Aorta (tissue), 5 donors: Measurements from ENCODE around the gene OR6F1. TPM values are rescaled to one million over a fixed set of nuclear protein-coding genes. Genes with fewer than 3 reads are reported as not detected.
"Not testable (repeated sequence)": the region's sequence is repeated elsewhere in the genome, so short reads cannot be mapped to it uniquely, and the experiment has no call there.

Source experiments
- ATAC-seq: fragments of 200-7000 bp; cut with Tn5 transposase; one replicate; pipeline ENCODE4 v1.9.1; 2022; ENCODE audit warnings: moderate library complexity; ENCODE audit not compliant: low FRiP score
- DNase-seq, 2 donors: peaks; one replicate each; pipeline ENCODE4 v3.0.0-alpha.2; 2020
- H3K27ac ChIP-seq, 2 donors: one replicate each; pipeline ENCODE4 v1.5.1; 2013; ENCODE audit warnings: low read length in 2 of 2, mild to moderate bottlenecking in 2 of 2, moderate library complexity in 2 of 2, control low read depth in 1 of 2, inconsistent platforms in 1 of 2, low read depth in 1 of 2
- H3K27me3 ChIP-seq, 2 donors: one replicate each; pipeline ENCODE4 v1.6.1; 2013; ENCODE audit warnings: control low read depth in 1 of 2, low read length in 1 of 2, mild to moderate bottlenecking in 1 of 2, moderate library complexity in 1 of 2; ENCODE audit not compliant: insufficient read depth in 2 of 2, control insufficient read depth in 1 of 2
- H3K36me3 ChIP-seq, 2 donors: one replicate each; pipeline ENCODE4 v1.6.1; 2013; ENCODE audit warnings: control low read depth in 1 of 2, low read length in 1 of 2, mild to moderate bottlenecking in 1 of 2; ENCODE audit not compliant: insufficient read depth in 2 of 2, control insufficient read depth in 1 of 2
- H3K4me1 ChIP-seq, 2 donors: one replicate each; pipeline ENCODE4 v1.6.1; 2013; ENCODE audit warnings: low read length in 2 of 2, control low read depth in 1 of 2, mild to moderate bottlenecking in 1 of 2, moderate library complexity in 1 of 2; ENCODE audit not compliant: insufficient read depth in 2 of 2, control insufficient read depth in 1 of 2
- H3K4me3 ChIP-seq, 2 donors: one replicate each; pipeline ENCODE4 v1.5.1; 2013; ENCODE audit warnings: low read length in 2 of 2, control low read depth in 1 of 2, mild to moderate bottlenecking in 1 of 2
- H3K9me3 ChIP-seq: one replicate; pipeline ENCODE4 v1.6.1; 2013; ENCODE audit warnings: mild to moderate bottlenecking, low read length; ENCODE audit not compliant: control insufficient read depth
- WGBS, 2 donors: extraction: QIAGEN DNeasy Blood & Tissue Kit; methylation state at CpG; one replicate each; pipeline ENCODE4 v1.1.7; 2013; 5-methylcytosine and 5-hydroxymethylcytosine counted together
- intact Hi-C, 2 donors: fragments of 100-400 bp; cut with DNase I; formaldehyde crosslinking; loops; one replicate each; pipeline versions ENCODE4 v1.14.2 to v1.15.0; 2022
- long read RNA-seq, 2 donors: library from polyadenylated mRNA; unstranded; transcript quantifications; one replicate each; pipeline ENCODE4 v2.0.0, GENCODE V29; 2020 to 2021
- polyA plus RNA-seq, 2 donors: library from polyadenylated mRNA; stranded (reverse); fragments of 200-250 nt; gene quantifications; one replicate each; pipeline ENCODE4 v1.2.3, GENCODE V29; 2013
- total RNA-seq, 2 donors: library from RNA; stranded (reverse); fragmentation: NEBNext Ultra II Directional; extraction: Animal tissue kit (Norgen Biotek cat#: 25700); gene quantifications; one replicate each; pipeline ENCODE4 v1.2.1, GENCODE V29; 2021
- donor health status: healthy with polysubstance abuse.
- donor health status: Bipolar disorder and iron deficiency.
- donor health status: DM: no; HTN: no; CAD: no.
- donor health status: DM: no; HTN: no; CAD: no.
- donor health status: DM: yes; HTN: yes; CAD: no.

Gene OR6F1
- total RNA-seq: not detected
- not detected for polyA plus RNA-seq
- long read RNA-seq, donor 1: 0 reads
- long read RNA-seq, donor 2: 0 reads

GRCh38 chr1:247716546-247716945 is at the start of gene OR6F1:
Gene OR6F1, minus strand, starts transcription at chr1:247716646. Its CDS starts 3,891 bp downstream, at chr1:247712755.
- no peak for DNase-seq
- no peaks in the 10 kb centered on the region for H3K27me3 ChIP-seq
- no peak within 1 kb of the TSS for H3K27ac ChIP-seq
- H3K9me3 ChIP-seq: peaks cover 2% of the 10 kb centered on the region
- ATAC-seq: no peak
- H3K4me3 ChIP-seq: no peak within 1 kb of the TSS
- no peaks in the 10 kb centered on the region for H3K4me1 ChIP-seq
- no peaks in the 10 kb centered on the region for H3K36me3 ChIP-seq
- intact Hi-C loops: no loop called here
- 83 to 84% methylated on average over 3 of the region's 3 CpGs for WGBS, 2 donors

GRCh38 chr1:247760456-247760855 is 44.0 kb upstream of the OR6F1 start, which contains the start of gene OR1C1:
Gene OR1C1, minus strand, starts transcription at chr1:247760556. Its CDS starts 2,150 bp downstream, at chr1:247758406.
- WGBS, 2 donors: 87% methylated on average over 3 of the region's 3 CpGs
- no peaks in the 10 kb centered on the region for H3K4me1 ChIP-seq
- no peak within 1 kb of the TSS for H3K27ac ChIP-seq
- intact Hi-C loops: no loop called here
- no peaks in the 10 kb centered on the region for H3K9me3 ChIP-seq
- ATAC-seq: no peak
- H3K4me3 ChIP-seq: no peak within 1 kb of the TSS
- no peaks in the 10 kb centered on the region for H3K36me3 ChIP-seq
- H3K27me3 ChIP-seq: no peaks in the 10 kb centered on the region
- DNase-seq: no peak

GRCh38 chr1:247754311-247754710 is 37.9 kb upstream of the OR6F1 start:
- H3K27me3 ChIP-seq, H3K4me3 ChIP-seq, H3K9me3 ChIP-seq, H3K27ac ChIP-seq, H3K4me1 ChIP-seq, DNase-seq, H3K36me3 ChIP-seq, ATAC-seq, intact Hi-C loops: not testable (repeated sequence)
- WGBS, 2 donors: 90 to 93% methylated on average over 1 of the region's 1 CpG

- Histone ChIP-seq H3K4me3 (no peak overlapping the region), H3K36me3 (no peaks in the 10 kb centered on the region), H3K27ac (no peak overlapping the region), H3K27me3 (no peaks in the 10 kb centered on the region), H3K9me3 (peaks cover 2% of the 10 kb centered on the region), H3K4me1 (no peaks in the 10 kb centered on the region)
- 69 to 83% methylated on average over 1 of the region's 1 CpG for WGBS, 2 donors
- ATAC-seq: peak; percentile 50
- intact Hi-C loops: no loop called here
- no peak for DNase-seq
Observed at GRCh38 chr1:247749870-247750269, 33.4 kb upstream of the OR6F1 start.

GRCh38 chr1:247748041-247748440 is 31.6 kb upstream of the OR6F1 start, which contains the start of gene OR14A2:
Gene OR14A2, minus strand, starts transcription at chr1:247748141.
- no peaks in the 10 kb centered on the region for H3K27me3 ChIP-seq
- intact Hi-C loops: no loop called here
- H3K36me3 ChIP-seq: no peaks in the 10 kb centered on the region
- H3K4me1 ChIP-seq: no peaks in the 10 kb centered on the region
- H3K27ac ChIP-seq: no peak within 1 kb of the TSS
- DNase-seq (no peak), ATAC-seq (no peak)
- WGBS, 2 donors: 91 to 95% methylated on average over 2 of the region's 2 CpGs
- H3K4me3 ChIP-seq: no peak within 1 kb of the TSS
- peaks cover 2% of the 10 kb centered on the region for H3K9me3 ChIP-seq

GRCh38 chr1:247747616-247748015 is 31.2 kb upstream of the OR6F1 start:
- ATAC-seq (no peak), DNase-seq (no peak)
- Histone ChIP-seq H3K9me3 (peaks cover 2% of the 10 kb centered on the region), H3K4me3 (no peak overlapping the region), H3K27me3 (no peaks in the 10 kb centered on the region), H3K4me1 (no peaks in the 10 kb centered on the region), H3K27ac (no peak overlapping the region), H3K36me3 (no peaks in the 10 kb centered on the region)
- 78 to 82% methylated on average over 7 of the region's 7 CpGs for WGBS, 2 donors
- intact Hi-C loops: no loop called here

- 72 to 75% methylated on average over 3 of the region's 3 CpGs for WGBS, 2 donors
- Histone ChIP-seq H3K27ac (no peak overlapping the region), H3K9me3 (peaks cover 2% of the 10 kb centered on the region), H3K36me3 (no peaks in the 10 kb centered on the region), H3K4me1 (no peaks in the 10 kb centered on the region), H3K27me3 (no peaks in the 10 kb centered on the region), H3K4me3 (no peak overlapping the region)
- intact Hi-C loops: no loop called here
- no peak for ATAC-seq
- no peak for DNase-seq
Observed at GRCh38 chr1:247746391-247746935, 30.0 kb upstream of the OR6F1 start.

- H3K36me3 ChIP-seq, H3K9me3 ChIP-seq, H3K27me3 ChIP-seq, H3K27ac ChIP-seq, H3K4me1 ChIP-seq, intact Hi-C loops, DNase-seq, H3K4me3 ChIP-seq, ATAC-seq: not testable (repeated sequence)
- WGBS, 2 donors: 20 to 23% methylated on average over 3 of the region's 3 CpGs
Observed at GRCh38 chr1:247742215-247742760, 25.8 kb upstream of the OR6F1 start.

- intact Hi-C loops: no loop called here
- ATAC-seq (no peak), DNase-seq (no peak)
- H3K27ac ChIP-seq: no peak overlapping the region
- H3K27me3 ChIP-seq: no peaks in the 10 kb centered on the region
- no peaks in the 10 kb centered on the region for H3K36me3 ChIP-seq
- H3K4me1 ChIP-seq: no peaks in the 10 kb centered on the region
- WGBS, 2 donors: 67 to 70% methylated on average over 5 of the region's 5 CpGs
- H3K9me3 ChIP-seq: no peaks in the 10 kb centered on the region
- no peak overlapping the region for H3K4me3 ChIP-seq
Observed at GRCh38 chr1:247741756-247742155, 25.3 kb upstream of the OR6F1 start.
